Measurements from ENCODE around the gene CNNM1.

DNA sequence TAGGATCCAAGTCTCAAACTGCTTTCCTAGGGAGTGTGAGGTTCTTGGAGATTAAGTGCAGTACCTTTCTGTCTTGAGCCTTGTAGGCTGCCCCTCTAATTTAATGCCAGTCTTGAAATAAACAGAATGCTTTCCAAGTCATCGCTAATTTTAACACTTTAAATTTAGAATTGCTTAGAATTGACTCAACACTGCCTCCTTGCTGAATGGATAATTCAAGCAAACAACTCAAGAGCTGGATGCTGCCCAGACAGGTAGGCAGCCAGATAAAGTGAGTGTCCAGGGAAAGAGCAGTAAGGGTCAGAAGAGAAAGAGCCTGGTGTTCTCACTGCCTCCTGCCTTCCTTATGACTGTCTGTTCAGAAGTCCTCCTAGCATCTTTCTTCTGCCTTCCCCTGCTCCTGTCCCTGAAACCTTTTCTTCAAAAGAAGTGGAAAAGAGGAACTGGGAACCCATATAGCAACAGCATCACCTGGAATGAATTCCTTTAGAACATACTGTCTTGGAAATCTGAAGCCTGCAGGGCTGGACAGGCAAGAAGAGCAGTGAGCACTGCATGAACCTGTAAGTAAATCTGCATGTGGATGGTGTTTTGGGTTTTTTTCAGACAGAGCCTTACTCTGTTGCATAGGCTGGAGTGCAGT is 104.3 kb downstream of the CNNM1 start:
- no peak for TF ChIP-seq EZH2 (IDR thresholded peaks at IDR 0.05; ENCODE audit: borderline replicate concordance, insufficient read depth, low read depth, low read length, poor library complexity, severe bottlenecking)
- TF ChIP-seq, protein P1, sequence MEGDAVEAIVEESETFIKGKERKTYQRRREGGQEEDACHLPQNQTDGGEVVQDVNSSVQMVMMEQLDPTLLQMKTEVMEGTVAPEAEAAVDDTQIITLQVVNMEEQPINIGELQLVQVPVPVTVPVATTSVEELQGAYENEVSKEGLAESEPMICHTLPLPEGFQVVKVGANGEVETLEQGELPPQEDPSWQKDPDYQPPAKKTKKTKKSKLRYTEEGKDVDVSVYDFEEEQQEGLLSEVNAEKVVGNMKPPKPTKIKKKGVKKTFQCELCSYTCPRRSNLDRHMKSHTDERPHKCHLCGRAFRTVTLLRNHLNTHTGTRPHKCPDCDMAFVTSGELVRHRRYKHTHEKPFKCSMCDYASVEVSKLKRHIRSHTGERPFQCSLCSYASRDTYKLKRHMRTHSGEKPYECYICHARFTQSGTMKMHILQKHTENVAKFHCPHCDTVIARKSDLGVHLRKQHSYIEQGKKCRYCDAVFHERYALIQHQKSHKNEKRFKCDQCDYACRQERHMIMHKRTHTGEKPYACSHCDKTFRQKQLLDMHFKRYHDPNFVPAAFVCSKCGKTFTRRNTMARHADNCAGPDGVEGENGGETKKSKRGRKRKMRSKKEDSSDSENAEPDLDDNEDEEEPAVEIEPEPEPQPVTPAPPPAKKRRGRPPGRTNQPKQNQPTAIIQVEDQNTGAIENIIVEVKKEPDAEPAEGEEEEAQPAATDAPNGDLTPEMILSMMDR (IDR thresholded peaks at IDR 0.05), result no peak

Data from B cell (primary cell).